ENCODE results near the gene CSNK1G1.
"Not testable (repeated sequence)": the region's sequence is repeated elsewhere in the genome, so short reads cannot be mapped to it uniquely, and the experiment has no call there.

CSNK1G1 gene

DNA sequence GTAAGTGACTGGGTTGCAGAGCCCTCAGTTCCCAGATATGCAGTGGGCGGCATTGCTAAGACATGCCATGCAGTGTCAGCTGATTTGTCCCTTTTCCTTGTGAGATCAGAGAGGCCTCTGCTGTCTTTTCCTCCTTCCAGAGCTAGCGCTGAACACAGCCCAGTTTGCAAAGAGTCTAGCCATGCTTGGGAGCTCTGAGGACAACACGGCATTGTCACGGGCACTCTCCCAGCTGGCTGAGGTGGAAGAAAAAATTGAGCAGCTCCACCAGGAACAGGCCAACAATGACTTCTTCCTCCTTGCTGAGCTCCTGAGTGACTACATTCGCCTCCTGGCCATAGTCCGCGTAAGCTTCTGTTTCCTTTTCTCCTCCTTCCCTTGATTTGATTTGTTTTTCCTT lies 224.4 kb downstream of the CSNK1G1 start:
- ATAC-seq = no peak
- no peaks in the 10 kb centered on the region for H3K27me3 Mint-ChIP-seq
- peaks cover 51% of the 10 kb centered on the region for H3K36me3 Mint-ChIP-seq (ENCODE audit: low read depth)
- H3K9me3 Mint-ChIP-seq = no peaks in the 10 kb centered on the region
- H3K27ac Mint-ChIP-seq = no peak overlapping the region
- no peaks in the 10 kb centered on the region for H3K4me1 Mint-ChIP-seq
- no peak for DNase-seq
- no peak overlapping the region for H3K4me3 Mint-ChIP-seq

DNA sequence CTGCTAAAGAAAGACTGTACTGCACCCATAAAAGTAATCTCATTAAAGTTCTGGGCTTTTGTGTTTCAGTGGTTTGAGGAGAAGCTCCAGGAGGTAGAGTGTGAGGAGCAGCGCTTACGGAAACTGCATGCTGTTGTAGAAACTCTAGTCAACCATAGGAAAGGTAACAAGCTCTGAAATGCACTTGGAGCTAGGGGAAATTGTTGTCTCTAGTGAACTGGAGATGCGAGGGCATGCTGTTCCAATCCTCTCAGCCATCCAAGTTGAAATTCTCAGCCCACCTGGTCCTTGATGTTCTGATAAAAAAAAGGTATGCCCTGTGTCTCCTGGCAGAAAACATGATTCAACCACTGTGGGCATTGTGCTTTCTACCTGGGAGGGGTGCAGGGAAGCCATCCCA lies 225.8 kb downstream of the CSNK1G1 start:
- H3K27ac Mint-ChIP-seq = no peak overlapping the region
- no peak for DNase-seq
- no peaks in the 10 kb centered on the region for H3K27me3 Mint-ChIP-seq
- H3K4me3 Mint-ChIP-seq = no peak overlapping the region
- peaks cover 55% of the 10 kb centered on the region for H3K36me3 Mint-ChIP-seq (ENCODE audit: low read depth)
- H3K4me1 Mint-ChIP-seq = no peaks in the 10 kb centered on the region
- no peaks in the 10 kb centered on the region for H3K9me3 Mint-ChIP-seq
- ATAC-seq = no peak

DNA sequence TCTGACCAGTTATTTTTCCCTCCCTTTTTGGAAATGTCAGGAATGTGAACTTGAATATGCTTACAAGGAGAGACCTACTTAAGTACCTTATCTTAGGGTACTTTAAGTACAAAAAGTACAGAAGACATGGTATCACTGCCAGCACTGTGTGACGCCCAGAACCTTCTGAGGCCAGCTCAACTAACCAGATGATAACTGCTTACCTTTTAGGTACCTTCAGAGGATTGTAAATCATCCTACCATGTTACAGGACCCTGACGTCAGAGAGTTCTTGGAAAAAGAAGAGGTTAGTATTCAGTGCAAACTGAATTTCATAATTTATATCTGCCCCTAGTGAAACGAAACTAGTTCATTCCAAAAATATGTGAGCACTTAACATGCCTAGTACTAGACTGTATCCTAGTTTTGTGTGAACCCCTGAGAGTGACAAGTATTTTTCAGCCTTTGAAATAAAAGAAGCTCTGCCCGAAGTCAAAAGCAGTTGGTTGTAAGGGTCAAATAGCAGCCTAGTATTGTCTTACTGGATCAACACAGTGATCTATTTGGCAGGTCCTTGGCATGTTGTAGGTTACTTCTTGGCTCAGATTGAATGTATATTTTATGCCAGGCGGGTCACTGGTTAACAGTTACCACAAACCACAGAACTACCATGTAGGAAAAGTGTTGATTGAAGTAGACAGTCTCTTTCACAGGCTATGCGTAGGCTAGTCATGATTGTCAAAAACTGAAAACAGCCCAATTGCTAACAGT lies 228.3 kb downstream of the CSNK1G1 start:
- H3K9me3 Mint-ChIP-seq = no peaks in the 10 kb centered on the region
- no peak overlapping the region for H3K4me3 Mint-ChIP-seq
- H3K4me1 Mint-ChIP-seq = no peaks in the 10 kb centered on the region
- no peak overlapping the region for H3K27ac Mint-ChIP-seq
- H3K27me3 Mint-ChIP-seq = no peaks in the 10 kb centered on the region
- ATAC-seq (no peak), DNase-seq (no peak)
- peaks cover 51% of the 10 kb centered on the region for H3K36me3 Mint-ChIP-seq (ENCODE audit: low read depth)

DNA sequence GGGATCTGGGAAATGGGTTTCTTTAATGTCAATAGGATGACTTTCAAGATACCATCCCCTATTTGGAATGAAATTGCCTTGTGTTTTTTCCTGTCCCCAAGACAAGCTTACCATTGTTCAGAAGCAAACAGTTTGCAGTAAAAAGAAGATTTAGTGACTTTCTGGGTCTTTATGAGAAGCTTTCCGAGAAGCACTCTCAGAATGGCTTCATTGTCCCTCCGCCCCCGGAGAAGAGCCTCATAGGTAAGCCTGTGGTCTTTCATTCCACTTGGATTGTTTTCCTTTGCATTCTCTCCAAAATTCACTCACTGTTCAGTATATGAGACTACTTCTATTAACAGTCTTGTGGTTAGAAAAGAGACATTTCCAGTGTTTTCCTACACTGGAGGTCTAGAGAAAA lies 230.0 kb downstream of the CSNK1G1 start:
- ATAC-seq (no peak), DNase-seq (no peak)
- Mint-ChIP-seq H3K27me3 (no peaks in the 10 kb centered on the region), H3K36me3 (ENCODE audit: low read depth) (peaks cover 42% of the 10 kb centered on the region), H3K9me3 (no peaks in the 10 kb centered on the region), H3K27ac (no peak overlapping the region), H3K4me1 (no peaks in the 10 kb centered on the region), H3K4me3 (no peak overlapping the region)

DNA sequence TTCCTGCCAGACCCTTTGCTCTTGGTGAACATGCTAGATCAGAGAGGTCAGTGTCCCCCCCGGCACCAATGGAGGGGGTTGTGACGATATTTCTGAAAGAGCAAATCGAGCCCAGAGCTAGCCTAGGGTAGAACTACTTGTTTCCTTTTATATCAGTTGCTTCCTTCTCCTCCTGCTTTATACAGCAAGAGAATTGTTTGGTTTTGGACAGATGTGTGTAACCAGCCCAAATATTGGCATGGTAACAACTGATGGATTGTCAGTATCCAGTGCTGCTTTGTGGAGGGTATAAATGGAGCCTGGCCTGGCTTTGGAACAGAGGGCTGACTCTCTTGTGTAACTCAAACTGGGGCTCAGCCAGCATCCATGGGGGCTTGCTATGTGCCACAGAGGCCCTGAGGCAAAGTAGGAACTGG lies 233.0 kb downstream of the CSNK1G1 start:
- no peaks in the 10 kb centered on the region for H3K27me3 Mint-ChIP-seq
- peaks cover 39% of the 10 kb centered on the region for H3K36me3 Mint-ChIP-seq (ENCODE audit: low read depth)
- H3K27ac Mint-ChIP-seq = no peak overlapping the region
- no peaks in the 10 kb centered on the region for H3K9me3 Mint-ChIP-seq
- no peak for ATAC-seq
- no peak for DNase-seq
- H3K4me3 Mint-ChIP-seq = no peak overlapping the region
- H3K4me1 Mint-ChIP-seq = no peaks in the 10 kb centered on the region

DNA sequence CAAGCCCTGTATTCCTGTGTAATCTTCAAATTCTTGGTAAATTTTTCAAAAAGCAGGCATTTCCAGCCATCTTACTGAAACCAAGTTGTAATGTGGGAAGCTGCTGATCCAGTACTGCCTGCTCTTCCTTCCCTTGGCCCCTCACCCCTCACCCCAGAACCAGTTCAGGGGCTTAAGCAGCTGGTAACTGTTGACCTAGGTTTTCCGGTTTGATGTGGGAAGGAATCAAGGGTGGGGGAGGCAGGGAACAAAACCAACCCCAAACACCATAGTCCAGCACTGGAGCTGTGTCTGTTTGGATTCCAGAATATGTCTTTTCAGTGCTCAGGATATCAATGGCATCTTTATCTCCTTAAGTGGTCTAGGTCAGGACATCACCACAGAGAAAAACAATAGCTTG lies 233.5 kb downstream of the CSNK1G1 start:
- DNase-seq (no peak), ATAC-seq (no peak)
- Mint-ChIP-seq H3K4me1 (no peaks in the 10 kb centered on the region), H3K4me3 (no peak overlapping the region), H3K27me3 (no peaks in the 10 kb centered on the region), H3K9me3 (no peaks in the 10 kb centered on the region), H3K36me3 (ENCODE audit: low read depth) (peaks cover 37% of the 10 kb centered on the region), H3K27ac (no peak overlapping the region)

DNA sequence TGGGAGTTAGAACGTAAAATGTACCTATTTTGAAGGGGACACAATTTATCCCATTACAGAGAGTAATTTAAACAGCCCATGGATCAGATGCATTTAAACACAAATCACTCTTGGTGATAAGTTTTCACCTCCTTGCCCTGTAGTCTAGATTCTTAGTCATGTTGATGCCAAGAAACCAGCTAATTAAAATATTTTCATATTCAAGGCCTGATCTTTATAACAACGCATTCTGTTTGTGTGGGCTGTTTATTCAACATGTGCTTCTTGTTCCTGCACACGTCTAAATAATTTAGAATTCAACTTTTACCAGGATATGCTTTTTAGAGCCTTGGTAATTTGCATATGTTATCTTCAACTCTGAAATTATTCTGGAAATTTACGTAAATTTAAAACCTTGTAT lies 234.4 kb downstream of the CSNK1G1 start:
- peaks cover 33% of the 10 kb centered on the region for H3K36me3 Mint-ChIP-seq (ENCODE audit: low read depth)
- ATAC-seq = no peak
- H3K27ac Mint-ChIP-seq = no peak overlapping the region
- no peak for DNase-seq
- no peaks in the 10 kb centered on the region for H3K4me1 Mint-ChIP-seq
- H3K27me3 Mint-ChIP-seq = no peaks in the 10 kb centered on the region
- no peaks in the 10 kb centered on the region for H3K9me3 Mint-ChIP-seq
- no peak overlapping the region for H3K4me3 Mint-ChIP-seq

DNA sequence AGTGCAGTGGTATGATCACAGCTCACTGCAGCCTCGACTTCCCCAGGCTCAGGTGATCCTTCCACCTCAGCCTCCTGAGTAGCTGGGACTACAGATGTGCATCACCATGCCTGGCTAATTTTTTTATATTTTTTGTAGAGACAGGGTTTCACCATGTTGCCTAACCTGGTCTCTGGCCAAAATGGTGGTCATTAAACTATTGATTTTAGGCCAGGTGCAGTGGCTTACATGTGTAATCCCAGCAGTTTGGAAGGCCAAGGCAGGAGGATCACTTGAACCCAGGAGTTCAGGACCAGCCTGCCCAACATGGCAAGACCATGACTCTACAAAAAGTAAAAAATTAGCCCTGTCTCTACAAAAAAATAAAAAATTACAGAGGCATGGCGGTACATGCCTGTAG lies 235.7 kb downstream of the CSNK1G1 start:
- peaks cover 32% of the 10 kb centered on the region for H3K36me3 Mint-ChIP-seq (ENCODE audit: low read depth)
- not testable (repeated sequence) for H3K9me3 Mint-ChIP-seq, H3K4me3 Mint-ChIP-seq, H3K27ac Mint-ChIP-seq, ATAC-seq, H3K4me1 Mint-ChIP-seq, DNase-seq, H3K27me3 Mint-ChIP-seq

DNA sequence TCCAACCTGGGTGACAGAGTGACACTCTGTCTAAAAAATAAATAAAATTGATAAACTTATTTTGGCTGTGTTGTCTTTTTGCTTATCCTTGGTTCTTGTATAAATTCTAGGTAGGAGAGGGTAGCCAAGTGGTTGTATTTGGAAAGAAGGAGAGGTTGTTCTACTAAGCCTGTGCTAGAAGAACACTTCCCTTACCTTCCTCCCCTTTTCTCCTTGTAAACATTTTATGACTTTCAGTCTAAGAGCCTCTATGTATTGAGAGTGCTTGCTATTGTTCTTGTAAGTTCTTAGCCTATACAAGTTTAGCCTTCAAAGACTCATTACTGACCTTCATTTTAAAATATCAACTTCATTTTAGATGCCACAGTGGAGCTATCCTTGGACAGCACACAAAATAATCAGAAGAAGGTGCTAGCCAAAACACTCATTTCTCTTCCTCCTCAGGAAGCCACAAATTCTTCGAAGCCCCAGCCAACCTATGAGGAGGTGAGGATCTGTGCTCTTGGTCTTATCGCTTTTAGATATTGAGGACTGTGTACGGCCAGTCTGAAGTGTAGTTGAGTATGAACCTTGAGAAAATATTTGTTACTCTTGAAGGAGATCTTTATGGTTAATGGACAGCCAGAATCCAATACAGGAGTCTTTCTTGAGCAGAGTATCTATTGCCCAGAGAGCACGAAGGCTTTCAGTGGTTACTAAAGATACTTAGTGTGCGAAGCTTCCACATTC lies 238.1 kb downstream of the CSNK1G1 start:
- H3K36me3 Mint-ChIP-seq (ENCODE audit: low read depth) = peaks cover 37% of the 10 kb centered on the region
- H3K9me3 Mint-ChIP-seq = no peaks in the 10 kb centered on the region
- H3K4me1 Mint-ChIP-seq = peaks cover 2% of the 10 kb centered on the region
- H3K27me3 Mint-ChIP-seq = no peaks in the 10 kb centered on the region
- no peak overlapping the region for H3K4me3 Mint-ChIP-seq
- no peak for DNase-seq
- no peak for ATAC-seq
- H3K27ac Mint-ChIP-seq = no peak overlapping the region

All from activated naive CD8-positive, alpha-beta T cell treated with anti-CD3 and anti-CD28 coated beads, Interleukin-2, amount 50 U/mL, for 24 hours (primary cell).